ENCODE data around the gene IQGAP3.
A peak's percentile ranks its signal among the peaks of the same experiment; 100 is the strongest.

- TF ChIP-seq CTCF (IDR thresholded peaks at IDR 0.05), result no peak
- peak; percentile 85 to 89 (median 87) for TF ChIP-seq POLR2AphosphoS5 (IDR thresholded peaks at IDR 0.05)
- TF ChIP-seq EP300 (IDR thresholded peaks at IDR 0.05; ENCODE audit: low read depth), result peak; percentile 82
These were observed 96.5 kb downstream of the IQGAP3 start for GRCh38 chr1:156475568-156476500.

All from transverse colon (tissue), 4 donors.